NCI-H2081 (cell line): ENCODE measurements around the gene ADORA2B.
A peak's percentile ranks its signal among the peaks of the same experiment; 100 is the strongest.
"Not testable (repeated sequence)": the region's sequence is repeated elsewhere in the genome, so short reads cannot be mapped to it uniquely, and the experiment has no call there.

Experiments
- DNase-seq, 2 experiments: peaks; one replicate each; lab custom pipeline; 2025; lab: John Stamatoyannopoulos, UW

The ADORA2B gene

GRCh38 chr17:15955793-15956541 lies 11.0 kb downstream of the ADORA2B start:
- no peak for DNase-seq

- no peak for DNase-seq
Measured at GRCh38 chr17:15957206-15957605, 12.3 kb downstream of the ADORA2B start.

GRCh38 chr17:15957608-15958307 lies 12.8 kb downstream of the ADORA2B start:
- no peak for DNase-seq

- DNase-seq, result no peak
Measured at GRCh38 chr17:15958484-15958854, 13.5 kb downstream of the ADORA2B start.

- DNase-seq, result no peak
Measured at GRCh38 chr17:15963670-15964110, 18.8 kb downstream of the ADORA2B start.

- DNase-seq, result peak in 1 of 2 experiments; percentile 15
Measured at GRCh38 chr17:15965528-15965927, 20.6 kb downstream of the ADORA2B start.

GRCh38 chr17:15966183-15966878 lies 21.4 kb downstream of the ADORA2B start:
- peak; percentile 33 to 67 for DNase-seq

GRCh38 chr17:15966879-15967248 lies 21.9 kb downstream of the ADORA2B start:
- no peak for DNase-seq

- no peak for DNase-seq
Measured at GRCh38 chr17:15967706-15968399, 22.9 kb downstream of the ADORA2B start.

- DNase-seq, result no peak
Measured at GRCh38 chr17:15969463-15969862, 24.5 kb downstream of the ADORA2B start.

- no peak for DNase-seq
Measured at GRCh38 chr17:15970500-15970899, 25.6 kb downstream of the ADORA2B start.

GRCh38 chr17:15971098-15971678 lies 26.3 kb downstream of the ADORA2B start:
- no peak for DNase-seq

GRCh38 chr17:15971882-15972281 lies 27.0 kb downstream of the ADORA2B start:
- DNase-seq, result no peak

GRCh38 chr17:15972497-15972951 lies 27.6 kb downstream of the ADORA2B start:
- DNase-seq, result no peak

GRCh38 chr17:15973016-15973415 lies 28.1 kb downstream of the ADORA2B start:
- DNase-seq, result no peak

GRCh38 chr17:15973834-15974233 lies 28.9 kb downstream of the ADORA2B start:
- DNase-seq, result no peak

GRCh38 chr17:15977894-15978293 lies 33.0 kb downstream of the ADORA2B start:
- DNase-seq, result no peak

GRCh38 chr17:15978606-15979005 lies 33.7 kb downstream of the ADORA2B start:
- no peak for DNase-seq

- DNase-seq, result not testable (repeated sequence)
Measured at GRCh38 chr17:15979013-15979412, 34.1 kb downstream of the ADORA2B start.

- DNase-seq, result no peak
Measured at GRCh38 chr17:15981208-15981607, 36.3 kb downstream of the ADORA2B start.

- DNase-seq, result no peak
Measured at GRCh38 chr17:15981646-15982580, 37.0 kb downstream of the ADORA2B start.
